Esophagus squamous epithelium (tissue), 4 donors: ENCODE measurements around the gene FOXA3.

Experiments used
- CTCF ChIP-seq, 6 experiments: fragments of 450-650 bp in 4 of 6; fragments of 200-600 bp in 2 of 6; sonication (generic) in 2 of 6; IDR thresholded peaks; one replicate each; pipeline ENCODE4 v1.5.1; 2016 to 2019; ENCODE audit warnings: antibody characterized with exemption in 6 of 6, mild to moderate bottlenecking in 4 of 6, moderate library complexity in 4 of 6
- POLR2A ChIP-seq, 4 donors: fragments of 450-650 bp; IDR thresholded peaks; one replicate each; pipeline ENCODE4 v1.6.1; 2017; ENCODE audit warnings: antibody characterized with exemption in 4 of 4, mild to moderate bottlenecking in 4 of 4, moderate library complexity in 3 of 4

GRCh38 chr19:45828945-45829344 lies 35.2 kb upstream of the FOXA3 start:
- TF ChIP-seq CTCF (IDR thresholded peaks at IDR 0.05): no peak
- TF ChIP-seq POLR2A (IDR thresholded peaks at IDR 0.05): no peak
